AG04450 (cell line): Measurements from ENCODE around the gene ZSCAN20. TPM values are rescaled to one million over a fixed set of nuclear protein-coding genes. Genes with fewer than 3 reads are reported as not detected.
A peak's percentile ranks its signal among the peaks of the same experiment; 100 is the strongest.

Experiments used
- CTCF ChIA-PET: fragments of 300-600, 350-600 bp; formaldehyde crosslinking; extraction: SDS; loops from one replicate; lab custom pipeline; 2022; ENCODE audit warnings: antibody characterized with exemption, inconsistent platforms; lab: Charles Lee
- POLR2A ChIA-PET: fragments of 350-600 bp; formaldehyde crosslinking; extraction: SDS; loops from one replicate; lab custom pipeline; 2021; ENCODE audit warnings: antibody characterized with exemption, inconsistent platforms; lab: Yijun Ruan, JAX
- DNase-seq: peaks from one replicate; pipeline ENCODE4 v3.0.0-alpha.2; 2011; ENCODE audit warnings: low read depth, low spot score
- H3K27ac ChIP-seq: one replicate; pipeline ENCODE4 v1.5.1; 2012; ENCODE audit warnings: low read depth, low read length, control low read depth
- H3K27me3 ChIP-seq: one replicate; pipeline ENCODE4 v1.6.0; 2012; ENCODE audit warnings: low read length; ENCODE audit not compliant: control insufficient read depth, insufficient read depth
- H3K4me3 ChIP-seq: 2 replicates; pipeline ENCODE4 v1.5.1; 2011; ENCODE audit warnings: mild to moderate bottlenecking, low read depth, low read length, control low read depth
- H3K9me3 ChIP-seq: 2 replicates; pipeline ENCODE4 v1.5.1; 2012; ENCODE audit warnings: low read length; ENCODE audit not compliant: control insufficient read depth, insufficient read depth
- polyA plus RNA-seq: library from polyadenylated mRNA; depleted of rRNA; stranded (reverse); fragments of >200 nt; gene quantifications from 2 replicates; pipeline ENCODE4 v1.2.3, GENCODE V29; 2011
- TF ChIP-seq, protein P1 (sequence below): IDR thresholded peaks from 2 replicates; pipeline ENCODE4 v1.5.1; 2011; ENCODE audit warnings: low read depth, low read length, control low read depth, inconsistent platforms

The ZSCAN20 gene
- polyA plus RNA-seq, 1 experiment: 3.9 TPM

DNA sequence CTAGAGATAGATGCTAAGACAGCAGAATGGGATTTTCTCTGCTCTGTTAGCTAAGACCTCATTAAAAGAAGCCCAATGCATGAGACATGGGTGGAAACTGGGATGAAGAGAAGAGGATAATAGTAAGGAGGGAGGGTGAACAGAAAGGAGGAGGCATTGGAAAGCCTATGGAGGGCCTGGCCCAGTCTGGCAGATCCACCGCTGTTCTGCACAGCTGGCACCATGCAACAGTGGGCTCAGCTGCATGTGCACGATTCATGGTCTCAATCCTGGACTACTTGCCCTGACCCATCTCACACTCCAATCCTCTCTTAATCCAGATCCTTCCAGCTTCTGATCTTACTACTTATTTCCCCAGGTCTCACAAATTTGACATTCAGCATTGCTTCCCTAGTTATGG, 43.8 kb upstream of the ZSCAN20 start:
- no peak overlapping the region for H3K4me3 ChIP-seq
- no peak for DNase-seq
- H3K27ac ChIP-seq: no peak overlapping the region
- no peaks in the 10 kb centered on the region for H3K27me3 ChIP-seq
- TF ChIP-seq, protein P1, sequence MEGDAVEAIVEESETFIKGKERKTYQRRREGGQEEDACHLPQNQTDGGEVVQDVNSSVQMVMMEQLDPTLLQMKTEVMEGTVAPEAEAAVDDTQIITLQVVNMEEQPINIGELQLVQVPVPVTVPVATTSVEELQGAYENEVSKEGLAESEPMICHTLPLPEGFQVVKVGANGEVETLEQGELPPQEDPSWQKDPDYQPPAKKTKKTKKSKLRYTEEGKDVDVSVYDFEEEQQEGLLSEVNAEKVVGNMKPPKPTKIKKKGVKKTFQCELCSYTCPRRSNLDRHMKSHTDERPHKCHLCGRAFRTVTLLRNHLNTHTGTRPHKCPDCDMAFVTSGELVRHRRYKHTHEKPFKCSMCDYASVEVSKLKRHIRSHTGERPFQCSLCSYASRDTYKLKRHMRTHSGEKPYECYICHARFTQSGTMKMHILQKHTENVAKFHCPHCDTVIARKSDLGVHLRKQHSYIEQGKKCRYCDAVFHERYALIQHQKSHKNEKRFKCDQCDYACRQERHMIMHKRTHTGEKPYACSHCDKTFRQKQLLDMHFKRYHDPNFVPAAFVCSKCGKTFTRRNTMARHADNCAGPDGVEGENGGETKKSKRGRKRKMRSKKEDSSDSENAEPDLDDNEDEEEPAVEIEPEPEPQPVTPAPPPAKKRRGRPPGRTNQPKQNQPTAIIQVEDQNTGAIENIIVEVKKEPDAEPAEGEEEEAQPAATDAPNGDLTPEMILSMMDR: no peak
- CTCF ChIA-PET: interaction anchor here (1.0 to 1.2 kb wide), 2 partner anchors 27 to 43 kb away, joined by 3 to 4 read pairs; no protein-coding TSS in a partner anchor
- POLR2A ChIA-PET: no interaction called here
- H3K9me3 ChIP-seq: no peaks in the 10 kb centered on the region

DNA sequence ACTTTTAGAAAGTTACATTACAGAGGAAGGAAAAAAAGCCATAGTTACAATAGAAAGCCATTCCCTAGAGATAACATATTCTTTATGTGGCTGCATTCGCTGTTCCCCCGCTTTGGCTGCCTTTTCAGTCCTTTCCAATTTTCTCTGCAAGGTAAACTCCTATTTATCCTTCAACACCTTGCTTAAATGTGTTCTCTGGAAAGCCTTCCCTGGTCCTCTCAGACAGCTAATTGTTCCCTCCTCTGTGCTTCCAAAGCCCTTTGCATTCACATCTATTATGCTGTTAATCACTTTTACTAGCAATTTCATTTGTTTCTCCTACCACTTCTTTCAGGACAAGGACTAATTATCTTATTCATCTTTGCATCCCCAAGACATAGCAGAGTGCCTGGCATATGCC, 43.1 kb upstream of the ZSCAN20 start:
- H3K4me3 ChIP-seq: peak overlapping the region; percentile 71
- POLR2A ChIA-PET: interaction anchor here (0.6 kb wide), 1 partner anchor 343 kb away, joined by 7 read pairs; no protein-coding TSS in a partner anchor
- no peaks in the 10 kb centered on the region for H3K27me3 ChIP-seq
- TF ChIP-seq, protein P1: no peak
- H3K9me3 ChIP-seq: no peaks in the 10 kb centered on the region
- no peak for DNase-seq
- H3K27ac ChIP-seq: no peak overlapping the region
- CTCF ChIA-PET: interaction anchor here (1.2 kb wide), 1 partner anchor 42 kb away, joined by 4 read pairs; no protein-coding TSS in a partner anchor

DNA sequence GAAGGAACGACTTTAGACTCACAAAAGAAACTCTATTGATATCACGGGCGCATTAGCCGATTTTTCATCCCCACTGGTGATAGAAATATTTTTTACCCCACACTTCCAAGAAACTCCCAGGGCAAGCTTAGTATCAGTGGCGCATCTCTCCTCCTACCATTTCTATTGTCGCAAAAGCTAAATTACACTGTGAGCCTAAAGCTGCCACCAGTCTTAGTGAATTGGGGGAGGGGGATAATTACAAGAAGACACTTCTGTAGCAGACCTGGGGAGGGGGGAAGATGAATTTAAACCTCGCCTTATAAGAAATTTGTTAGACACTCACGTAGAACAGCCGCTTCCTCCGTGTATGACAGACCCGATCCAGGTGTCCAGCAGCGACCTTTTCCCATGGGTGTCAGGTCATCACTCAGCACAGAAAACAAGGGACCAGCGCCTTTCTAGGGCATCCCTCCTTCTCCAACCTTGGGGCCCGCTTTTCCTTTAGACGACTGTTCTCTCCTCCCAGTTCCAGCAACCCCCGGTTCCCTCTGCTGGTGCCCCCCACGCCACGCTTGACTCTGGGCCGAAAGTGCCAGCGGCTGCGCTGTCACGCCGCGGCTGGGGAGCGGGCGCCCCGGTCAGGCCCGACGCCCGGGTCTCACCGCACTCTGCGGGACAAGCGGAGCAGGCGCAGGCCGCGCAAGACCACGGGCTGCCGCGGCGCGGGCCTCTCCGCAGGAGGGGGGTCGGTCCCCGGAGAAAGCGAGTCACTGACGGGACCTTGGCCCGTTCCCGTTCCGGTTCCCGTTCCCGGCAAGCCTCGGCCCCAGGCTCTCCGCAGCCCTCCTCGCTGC, 42.4 kb upstream of the ZSCAN20 start:
- POLR2A ChIA-PET: interaction anchor here (0.6 kb wide), 1 partner anchor 343 kb away, joined by 7 read pairs; no protein-coding TSS in a partner anchor
- Histone ChIP-seq H3K9me3 (no peaks in the 10 kb centered on the region), H3K27me3 (no peaks in the 10 kb centered on the region), H3K27ac (no peak overlapping the region), H3K4me3 (peak overlapping the region; percentile 71)
- CTCF ChIA-PET: no interaction called here
- no peak for DNase-seq
- TF ChIP-seq, protein P1: no peak

DNA sequence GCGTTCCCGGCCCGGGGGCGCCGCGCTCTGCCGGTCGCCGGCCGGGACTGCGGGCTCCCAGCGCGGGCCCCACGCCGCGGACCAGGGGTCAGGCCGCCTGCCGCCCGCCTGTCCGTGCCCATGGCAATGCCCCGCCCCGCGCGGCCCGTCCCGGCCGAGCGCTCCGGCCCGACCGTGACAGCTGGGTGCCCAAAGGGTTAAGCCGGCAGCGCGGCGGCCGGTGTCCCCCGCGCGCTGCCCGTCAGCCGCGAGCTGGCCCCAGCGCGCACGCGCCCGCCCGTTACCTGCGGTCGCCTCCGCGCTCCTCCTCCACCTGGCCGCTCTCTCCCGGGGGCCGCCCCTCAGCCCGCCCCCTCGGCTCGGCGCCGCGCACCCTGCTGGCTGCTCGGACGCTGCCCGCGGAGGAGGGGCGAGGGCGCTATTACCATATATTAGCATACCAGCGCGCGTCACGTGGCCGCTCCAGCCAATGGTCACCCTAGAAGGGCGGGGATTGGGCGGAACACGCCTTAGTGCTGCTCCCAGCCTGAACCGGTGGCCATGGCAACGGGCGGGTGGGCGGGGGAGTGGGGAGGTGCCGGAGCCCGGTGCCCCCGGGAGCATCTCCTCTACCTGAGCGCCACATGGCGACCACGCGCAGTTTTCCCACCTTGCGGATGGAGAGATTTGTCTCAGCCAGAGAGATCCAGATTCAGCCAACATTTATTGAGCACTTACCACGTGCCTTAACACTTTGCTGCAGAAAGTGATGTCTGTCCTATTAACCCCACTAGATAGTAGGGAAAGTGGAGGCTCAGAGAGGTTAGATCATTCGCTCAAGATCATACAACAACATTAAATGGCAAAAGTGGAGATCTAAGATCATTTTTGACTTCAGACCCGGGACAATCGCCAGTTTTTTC, 41.5 kb upstream of the ZSCAN20 start, which contains the start of gene PHC2:
Gene PHC2 (minus strand): TSS at position 404 of the 902 bp plus-strand sequence. CDS start 55,556 bp downstream, outside the sequence.
- H3K4me3 ChIP-seq: peak within 1 kb of the TSS; percentile 71
- CTCF ChIA-PET: interaction anchor here (0.6 to 2.9 kb wide), 2 partner anchors 40 to 406 kb away, joined by 3 to 18 read pairs; no protein-coding TSS in a partner anchor
- no peaks in the 10 kb centered on the region for H3K27me3 ChIP-seq
- no peaks in the 10 kb centered on the region for H3K9me3 ChIP-seq
- POLR2A ChIA-PET: no interaction called here
- peak; percentile 81 for DNase-seq
- TF ChIP-seq, protein P1: peak; percentile 32
- H3K27ac ChIP-seq: no peak within 1 kb of the TSS
